GM13976 (cell line): ENCODE measurements around the gene THAP7.
A peak's percentile ranks its signal among the peaks of the same experiment; 100 is the strongest.

Source experiments
- DNase-seq: peaks from one replicate; pipeline ENCODE4 v3.0.0; 2012; ENCODE audit warnings: low spot score
- in situ Hi-C: fragments of 300-500 bp; cut with MboI; formaldehyde crosslinking; loops from one replicate; pipeline ENCODE4 v1.12.0; 2022; ENCODE audit warnings: low sequenced_read_pairs, mixed read lengths, inconsistent platforms; ENCODE audit not compliant: unreplicated experiment
- TF ChIP-seq, protein P1 (sequence below): IDR thresholded peaks from 2 replicates; pipeline ENCODE4 v1.5.1; 2012; ENCODE audit warnings: borderline replicate concordance, mild to moderate bottlenecking; ENCODE audit not compliant: insufficient read depth; ENCODE audit errors: extremely low read depth, missing control alignments, control extremely low read depth

THAP7 gene

GRCh38 chr22:21025266-21025665, 23.3 kb upstream of the THAP7 start:
- in situ Hi-C loops = no loop called here
- TF ChIP-seq, protein P1, sequence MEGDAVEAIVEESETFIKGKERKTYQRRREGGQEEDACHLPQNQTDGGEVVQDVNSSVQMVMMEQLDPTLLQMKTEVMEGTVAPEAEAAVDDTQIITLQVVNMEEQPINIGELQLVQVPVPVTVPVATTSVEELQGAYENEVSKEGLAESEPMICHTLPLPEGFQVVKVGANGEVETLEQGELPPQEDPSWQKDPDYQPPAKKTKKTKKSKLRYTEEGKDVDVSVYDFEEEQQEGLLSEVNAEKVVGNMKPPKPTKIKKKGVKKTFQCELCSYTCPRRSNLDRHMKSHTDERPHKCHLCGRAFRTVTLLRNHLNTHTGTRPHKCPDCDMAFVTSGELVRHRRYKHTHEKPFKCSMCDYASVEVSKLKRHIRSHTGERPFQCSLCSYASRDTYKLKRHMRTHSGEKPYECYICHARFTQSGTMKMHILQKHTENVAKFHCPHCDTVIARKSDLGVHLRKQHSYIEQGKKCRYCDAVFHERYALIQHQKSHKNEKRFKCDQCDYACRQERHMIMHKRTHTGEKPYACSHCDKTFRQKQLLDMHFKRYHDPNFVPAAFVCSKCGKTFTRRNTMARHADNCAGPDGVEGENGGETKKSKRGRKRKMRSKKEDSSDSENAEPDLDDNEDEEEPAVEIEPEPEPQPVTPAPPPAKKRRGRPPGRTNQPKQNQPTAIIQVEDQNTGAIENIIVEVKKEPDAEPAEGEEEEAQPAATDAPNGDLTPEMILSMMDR = no peak
- DNase-seq = peak; percentile 50

- TF ChIP-seq, protein P1 = no peak
- in situ Hi-C loops = no loop called here
Measured at GRCh38 chr22:21022955-21023614, 21.2 kb upstream of the THAP7 start.

DNA sequence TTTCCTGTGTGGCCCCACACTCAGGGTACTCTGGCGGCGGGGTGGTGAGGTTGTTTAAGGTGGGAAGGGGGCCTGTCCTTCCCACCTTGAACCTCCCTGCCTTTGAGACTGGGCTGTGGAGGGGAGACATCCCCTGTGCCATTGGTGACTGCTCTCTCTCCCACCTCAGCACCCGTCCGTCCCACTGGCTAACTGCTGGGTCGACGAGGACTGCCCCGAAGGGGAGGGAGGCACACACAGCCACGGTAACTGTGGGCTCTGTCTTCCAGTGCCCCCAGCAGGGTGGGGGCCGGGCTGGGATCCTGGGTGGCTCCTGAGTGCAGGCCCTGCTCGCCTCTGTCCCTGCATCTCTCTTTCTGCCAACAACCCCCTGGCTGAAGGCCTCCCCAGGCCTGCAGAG, 20.6 kb upstream of the THAP7 start:
- in situ Hi-C loops = no loop called here
- TF ChIP-seq, protein P1 = no peak
- DNase-seq = no peak

More at GRCh38 chr22:21022955-21023614, 21.2 kb upstream of the THAP7 start:
- no peak for DNase-seq

GRCh38 chr22:21020802-21021429, 19.0 kb upstream of the THAP7 start:
- in situ Hi-C loops = no loop called here
- TF ChIP-seq, protein P1 = peak; percentile 23
- peak; percentile 75 for DNase-seq

DNA sequence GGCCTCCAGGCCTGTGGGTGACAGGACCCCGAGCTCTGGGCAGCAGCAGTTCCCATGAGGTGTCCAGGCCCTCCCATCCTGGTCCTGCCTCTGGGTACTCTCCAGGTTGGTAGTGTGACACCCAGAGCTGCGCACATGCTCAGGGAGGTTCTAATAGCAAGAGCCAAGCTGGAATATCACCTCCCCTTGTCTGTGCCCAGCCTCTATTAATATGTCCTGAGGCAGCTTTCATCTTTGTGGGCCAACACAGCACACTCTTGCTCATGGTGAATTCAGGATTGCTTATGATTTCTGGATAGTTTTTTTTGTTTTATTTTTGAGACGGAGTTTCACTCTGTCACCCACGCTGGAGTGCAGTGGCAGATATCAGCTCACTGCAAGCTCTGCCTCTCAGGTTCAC, 16.4 kb upstream of the THAP7 start:
- no peak for DNase-seq
- TF ChIP-seq, protein P1 = no peak
- in situ Hi-C loops = no loop called here

- no peak for DNase-seq
- TF ChIP-seq, protein P1 = no peak
- in situ Hi-C loops = no loop called here
Measured at GRCh38 chr22:21016644-21017420, 14.9 kb upstream of the THAP7 start.
